MM.1S (cell line): ENCODE data around the gene EPYC.

ENCODE experiments used
- EZH2 ChIP-seq: fragments of 300-600 bp; sonication (generic); optimal IDR thresholded peaks from 2 replicates; pipeline ENCODE3; 2017; ENCODE audit warnings: low read depth, mild to moderate bottlenecking, antibody characterized with exemption, low read length, mixed read lengths
- EZH2phosphoT487 ChIP-seq: fragments of 300-600 bp; sonication (generic); IDR thresholded peaks from 2 replicates; pipeline ENCODE4 v1.6.1; 2018; ENCODE audit warnings: antibody characterized with exemption, low read length
- TF ChIP-seq, protein P1 (sequence below): fragments of 300-600 bp; sonication (generic); IDR thresholded peaks from 2 replicates; pipeline ENCODE4 v1.5.1; 2016; ENCODE audit warnings: antibody characterized with exemption, low read length, mixed read lengths

DNA sequence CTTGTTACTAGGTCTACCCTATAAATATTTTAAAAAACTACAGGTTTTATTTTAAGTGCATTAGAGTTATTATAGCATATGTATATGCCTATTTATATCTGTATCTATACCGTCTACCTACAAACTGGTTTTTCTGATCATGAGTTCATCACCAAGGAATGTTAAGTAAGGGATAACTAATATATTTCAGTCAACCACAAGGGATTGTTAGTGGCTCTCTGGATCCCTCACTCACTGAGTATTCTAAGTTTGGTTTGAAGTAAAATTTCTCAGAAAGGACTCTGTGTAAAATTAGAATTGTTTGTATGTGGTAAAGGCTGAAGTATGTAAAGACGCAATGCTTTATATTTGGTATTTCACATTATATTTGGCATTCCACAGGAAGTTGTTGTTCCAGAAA, 4.8 kb downstream of the EPYC start:
- TF ChIP-seq, protein P1, sequence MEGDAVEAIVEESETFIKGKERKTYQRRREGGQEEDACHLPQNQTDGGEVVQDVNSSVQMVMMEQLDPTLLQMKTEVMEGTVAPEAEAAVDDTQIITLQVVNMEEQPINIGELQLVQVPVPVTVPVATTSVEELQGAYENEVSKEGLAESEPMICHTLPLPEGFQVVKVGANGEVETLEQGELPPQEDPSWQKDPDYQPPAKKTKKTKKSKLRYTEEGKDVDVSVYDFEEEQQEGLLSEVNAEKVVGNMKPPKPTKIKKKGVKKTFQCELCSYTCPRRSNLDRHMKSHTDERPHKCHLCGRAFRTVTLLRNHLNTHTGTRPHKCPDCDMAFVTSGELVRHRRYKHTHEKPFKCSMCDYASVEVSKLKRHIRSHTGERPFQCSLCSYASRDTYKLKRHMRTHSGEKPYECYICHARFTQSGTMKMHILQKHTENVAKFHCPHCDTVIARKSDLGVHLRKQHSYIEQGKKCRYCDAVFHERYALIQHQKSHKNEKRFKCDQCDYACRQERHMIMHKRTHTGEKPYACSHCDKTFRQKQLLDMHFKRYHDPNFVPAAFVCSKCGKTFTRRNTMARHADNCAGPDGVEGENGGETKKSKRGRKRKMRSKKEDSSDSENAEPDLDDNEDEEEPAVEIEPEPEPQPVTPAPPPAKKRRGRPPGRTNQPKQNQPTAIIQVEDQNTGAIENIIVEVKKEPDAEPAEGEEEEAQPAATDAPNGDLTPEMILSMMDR: no peak
- TF ChIP-seq EZH2: no peak
- TF ChIP-seq EZH2phosphoT487: no peak
